Esophagus squamous epithelium (tissue), 5 donors: ENCODE measurements around the gene MYO1F. TPM values are rescaled to one million over a fixed set of nuclear protein-coding genes. Genes with fewer than 3 reads are reported as not detected.

Source experiments
- DNase-seq: peaks from one replicate; lab custom pipeline; 2025; lab: John Stamatoyannopoulos, UW
- H3K27ac ChIP-seq, 4 donors: fragments of 200-600 bp; sonication (generic); one replicate each; pipeline ENCODE4 v1.5.1; 2016 to 2019; ENCODE audit warnings: mild to moderate bottlenecking in 1 of 4
- H3K27me3 ChIP-seq, 4 donors: fragments of 200-600 bp; sonication (generic); 1 replicate in 3 of 4; 2 replicates in 1 of 4; pipeline versions ENCODE4 v1.5.1 to v1.6.0; 2017 to 2021; ENCODE audit warnings: antibody characterized with exemption in 1 of 4
- H3K36me3 ChIP-seq, 3 donors: fragments of 200-600 bp; sonication (generic); one replicate each; pipeline ENCODE4 v1.5.1; 2016 to 2019
- H3K4me1 ChIP-seq, 3 donors: fragments of 200-600 bp; sonication (generic); one replicate each; pipeline ENCODE4 v1.5.1; 2017 to 2019
- H3K4me3 ChIP-seq, 4 donors: fragments of 200-600 bp; sonication (generic); 1 replicate in 3 of 4; 2 replicates in 1 of 4; pipeline ENCODE4 v1.5.1; 2016 to 2019; ENCODE audit warnings: mild to moderate bottlenecking in 2 of 4, moderate library complexity in 1 of 4
- H3K9me3 ChIP-seq, 3 donors: fragments of 200-600 bp; sonication (generic); one replicate each; pipeline ENCODE4 v1.5.1; 2016 to 2019
- POLR2A ChIP-seq, 4 donors: fragments of 450-650 bp; IDR thresholded peaks; one replicate each; pipeline ENCODE4 v1.6.1; 2017; ENCODE audit warnings: antibody characterized with exemption in 4 of 4, mild to moderate bottlenecking in 4 of 4, moderate library complexity in 3 of 4
- WGBS, 2 donors: methylation state at CpG; one replicate each; pipeline ENCODE4 v1.1.5; 2018; 5-methylcytosine and 5-hydroxymethylcytosine counted together
- intact Hi-C: fragments of 100-400 bp; cut with DNase I; formaldehyde crosslinking; loops from one replicate; pipeline ENCODE4 v1.15.0; 2022
- total RNA-seq, 4 donors: library from RNA; depleted of rRNA; stranded (reverse); fragments of >200 nt; gene quantifications; one replicate each; pipeline ENCODE4 v1.1.0, GENCODE V29; 2016
- TF ChIP-seq, protein P1 (sequence below), 6 experiments: fragments of 450-650 bp in 4 of 6; fragments of 200-600 bp in 2 of 6; sonication (generic) in 2 of 6; IDR thresholded peaks; one replicate each; pipeline ENCODE4 v1.5.1; 2016 to 2019; ENCODE audit warnings: antibody characterized with exemption in 6 of 6, mild to moderate bottlenecking in 4 of 6, moderate library complexity in 4 of 6
- donor health status: DM: yes; HTN: yes; CAD: no.

Gene MYO1F
- total RNA-seq, 4 donors from 2014 or later = 1.6 to 14.3 (median 8.5) TPM

- H3K4me3 ChIP-seq = peak overlapping the region in 1 of 4 donors; percentile 18
- intact Hi-C loops = no loop called here
- H3K27ac ChIP-seq = peak overlapping the region in 1 of 4 donors; percentile 14
- 64 to 71% methylated on average over 6 to 12 of the region's 14 CpGs for whole genome bisulfite sequencing, 2 donors
- peaks cover 6 to 30% (median 12%) of the 10 kb centered on the region in 3 donors for H3K4me1 ChIP-seq
- H3K27me3 ChIP-seq = no peaks in the 10 kb centered on the region
- TF ChIP-seq, protein P1, sequence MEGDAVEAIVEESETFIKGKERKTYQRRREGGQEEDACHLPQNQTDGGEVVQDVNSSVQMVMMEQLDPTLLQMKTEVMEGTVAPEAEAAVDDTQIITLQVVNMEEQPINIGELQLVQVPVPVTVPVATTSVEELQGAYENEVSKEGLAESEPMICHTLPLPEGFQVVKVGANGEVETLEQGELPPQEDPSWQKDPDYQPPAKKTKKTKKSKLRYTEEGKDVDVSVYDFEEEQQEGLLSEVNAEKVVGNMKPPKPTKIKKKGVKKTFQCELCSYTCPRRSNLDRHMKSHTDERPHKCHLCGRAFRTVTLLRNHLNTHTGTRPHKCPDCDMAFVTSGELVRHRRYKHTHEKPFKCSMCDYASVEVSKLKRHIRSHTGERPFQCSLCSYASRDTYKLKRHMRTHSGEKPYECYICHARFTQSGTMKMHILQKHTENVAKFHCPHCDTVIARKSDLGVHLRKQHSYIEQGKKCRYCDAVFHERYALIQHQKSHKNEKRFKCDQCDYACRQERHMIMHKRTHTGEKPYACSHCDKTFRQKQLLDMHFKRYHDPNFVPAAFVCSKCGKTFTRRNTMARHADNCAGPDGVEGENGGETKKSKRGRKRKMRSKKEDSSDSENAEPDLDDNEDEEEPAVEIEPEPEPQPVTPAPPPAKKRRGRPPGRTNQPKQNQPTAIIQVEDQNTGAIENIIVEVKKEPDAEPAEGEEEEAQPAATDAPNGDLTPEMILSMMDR (IDR thresholded peaks at IDR 0.05) = no peak
- TF ChIP-seq POLR2A (IDR thresholded peaks at IDR 0.05) = no peak
- DNase-seq = no peak
- no peaks in the 10 kb centered on the region for H3K36me3 ChIP-seq
- H3K9me3 ChIP-seq = no peaks in the 10 kb centered on the region
Measured at GRCh38 chr19:8501981-8502380, 75.3 kb downstream of the MYO1F start.

DNA sequence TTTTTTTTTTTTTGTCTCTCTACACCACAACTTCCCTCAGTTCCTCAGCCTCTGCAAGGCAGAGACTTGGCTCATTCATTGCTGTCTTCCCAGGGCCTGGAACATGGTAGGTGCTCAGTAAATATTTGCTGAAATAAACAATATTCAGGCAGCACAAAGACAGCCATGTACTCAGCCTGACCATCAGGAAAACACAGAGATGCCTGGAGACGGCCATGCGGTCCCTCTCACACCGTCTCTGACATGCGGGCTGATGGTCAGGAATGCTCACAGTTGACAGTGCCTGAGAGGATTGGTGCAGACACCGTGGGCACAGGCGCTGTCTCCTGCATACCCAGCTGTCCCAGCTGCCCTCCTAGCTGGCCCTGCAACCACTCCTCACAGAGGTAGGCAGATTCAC, 75.7 kb downstream of the MYO1F start:
- no peak for DNase-seq
- no peak overlapping the region for H3K27ac ChIP-seq
- H3K4me3 ChIP-seq = no peak overlapping the region

GRCh38 chr19:8500158-8500557, 77.1 kb downstream of the MYO1F start:
- 65 to 74% methylated on average over 4 to 7 of the region's 7 CpGs for WGBS, 2 donors
- intact Hi-C loops = no loop called here
- no peak overlapping the region for H3K4me3 ChIP-seq
- H3K27ac ChIP-seq = peak overlapping the region in 1 of 4 donors; percentile 21
- H3K4me1 ChIP-seq = peaks cover 0 to 25% (median 9%) of the 10 kb centered on the region in 3 donors
- no peaks in the 10 kb centered on the region for H3K36me3 ChIP-seq
- TF ChIP-seq, protein P1 (IDR thresholded peaks at IDR 0.05) = no peak
- no peak for TF ChIP-seq POLR2A (IDR thresholded peaks at IDR 0.05)
- DNase-seq = no peak
- no peaks in the 10 kb centered on the region for H3K9me3 ChIP-seq
- no peaks in the 10 kb centered on the region for H3K27me3 ChIP-seq

More for the DNA sequence above, 75.7 kb downstream of the MYO1F start:
- H3K36me3 ChIP-seq = no peaks in the 10 kb centered on the region
- H3K4me1 ChIP-seq = peaks cover 5 to 25% (median 12%) of the 10 kb centered on the region in 3 donors
- H3K9me3 ChIP-seq = no peaks in the 10 kb centered on the region
- intact Hi-C loops = no loop called here
- TF ChIP-seq, protein P1 (IDR thresholded peaks at IDR 0.05) = no peak
- no peak for TF ChIP-seq POLR2A (IDR thresholded peaks at IDR 0.05)
- 53 to 100% methylated on average over 1 to 3 of the region's 6 CpGs for WGBS, 2 donors
- H3K27me3 ChIP-seq = no peaks in the 10 kb centered on the region

GRCh38 chr19:8499048-8499833, 78.0 kb downstream of the MYO1F start:
- WGBS, 2 donors = 84 to 91% methylated on average over 12 to 22 of the region's 41 CpGs
- peaks cover 5 to 26% (median 8%) of the 10 kb centered on the region in 3 donors for H3K4me1 ChIP-seq
- H3K9me3 ChIP-seq = no peaks in the 10 kb centered on the region
- H3K27ac ChIP-seq = no peak overlapping the region
- TF ChIP-seq, protein P1 (IDR thresholded peaks at IDR 0.05) = no peak
- TF ChIP-seq POLR2A (IDR thresholded peaks at IDR 0.05) = no peak
- no peak overlapping the region for H3K4me3 ChIP-seq
- H3K36me3 ChIP-seq = no peaks in the 10 kb centered on the region
- intact Hi-C loops = no loop called here
- no peak for DNase-seq
- no peaks in the 10 kb centered on the region for H3K27me3 ChIP-seq

DNA sequence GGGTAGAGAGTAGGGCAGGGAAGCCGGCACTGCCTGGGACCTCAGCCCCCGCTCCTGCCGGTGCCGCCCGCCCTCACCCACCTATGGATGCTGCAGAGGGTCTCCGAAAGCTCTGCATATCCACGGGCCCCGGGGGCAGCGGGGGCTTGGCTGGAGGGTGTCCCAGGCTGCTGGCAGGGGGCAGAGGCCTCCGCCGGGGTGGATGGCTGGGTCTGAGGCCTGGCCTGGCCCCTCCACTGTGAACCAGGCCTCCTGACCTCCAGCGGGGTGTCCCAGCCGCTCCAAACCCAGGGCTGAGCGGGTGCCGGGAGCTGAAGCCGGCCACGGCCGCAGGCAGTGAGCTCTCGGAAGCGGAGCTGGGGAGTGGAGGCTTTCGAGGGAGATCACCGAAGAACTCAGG, 78.9 kb downstream of the MYO1F start:
- no peaks in the 10 kb centered on the region for H3K9me3 ChIP-seq
- TF ChIP-seq, protein P1 (IDR thresholded peaks at IDR 0.05) = no peak
- no peak for TF ChIP-seq POLR2A (IDR thresholded peaks at IDR 0.05)
- no peak overlapping the region for H3K27ac ChIP-seq
- H3K36me3 ChIP-seq = no peaks in the 10 kb centered on the region
- H3K27me3 ChIP-seq = no peaks in the 10 kb centered on the region
- intact Hi-C loops = no loop called here
- WGBS, 2 donors = 100% methylated on average over 2 to 9 of the region's 22 CpGs
- no peak overlapping the region for H3K4me3 ChIP-seq
- peaks cover 7 to 35% (median 8%) of the 10 kb centered on the region in 3 donors for H3K4me1 ChIP-seq
- no peak for DNase-seq
